Subcutaneous abdominal adipose tissue (tissue), 5 donors: Measurements from ENCODE around the gene ECM2.

Experiments
- H3K27ac ChIP-seq: one replicate; pipeline ENCODE4 v1.7.0; 2013; ENCODE audit warnings: low read depth, mild to moderate bottlenecking, inconsistent platforms, low read length, moderate library complexity
- H3K27me3 ChIP-seq, 5 donors: one replicate each; pipeline ENCODE4 v1.7.0; 2013; ENCODE audit warnings: low read length in 5 of 5, inconsistent platforms in 1 of 5; ENCODE audit not compliant: control insufficient read depth in 5 of 5, insufficient read depth in 4 of 5
- H3K36me3 ChIP-seq, 5 donors: one replicate each; pipeline ENCODE4 v1.7.0; 2013; ENCODE audit warnings: low read length in 5 of 5; ENCODE audit not compliant: control insufficient read depth in 5 of 5, insufficient read depth in 5 of 5
- H3K4me1 ChIP-seq, 5 donors: one replicate each; pipeline ENCODE4 v1.7.0; 2013; ENCODE audit warnings: low read length in 5 of 5, mild to moderate bottlenecking in 3 of 5, moderate library complexity in 1 of 5; ENCODE audit not compliant: control insufficient read depth in 5 of 5, insufficient read depth in 5 of 5
- H3K4me3 ChIP-seq, 5 donors: one replicate each; pipeline ENCODE4 v1.7.0; 2013; ENCODE audit warnings: low read length in 5 of 5, low read depth in 1 of 5
- H3K9ac ChIP-seq, 5 donors: one replicate each; pipeline ENCODE4 v1.7.0; 2013; ENCODE audit warnings: low read length in 5 of 5, mild to moderate bottlenecking in 4 of 5, moderate library complexity in 3 of 5
- H3K9me3 ChIP-seq, 5 donors: one replicate each; pipeline ENCODE4 v1.7.0; 2013; ENCODE audit warnings: low read length in 5 of 5; ENCODE audit not compliant: control insufficient read depth in 5 of 5
- donor health status: healthy.
- donor health status: healthy.
- donor health status: healthy.
- donor health status: healthy.
- donor health status: healthy.

The ECM2 gene

GRCh38 chr9:92528522-92528849 is 7.3 kb downstream of the ECM2 start:
- Histone ChIP-seq H3K27ac (peak overlapping the region; percentile 49), H3K36me3 (peaks cover 0 to 3% (median 0%) of the 10 kb centered on the region in 5 donors), H3K9ac (no peak overlapping the region), H3K4me3 (no peak overlapping the region), H3K4me1 (peaks cover 0 to 11% (median 4%) of the 10 kb centered on the region in 5 donors), H3K27me3 (no peaks in the 10 kb centered on the region), H3K9me3 (peaks cover 0 to 16% (median 2%) of the 10 kb centered on the region in 5 donors)

- Histone ChIP-seq H3K9me3 (peaks cover 0 to 16% (median 2%) of the 10 kb centered on the region in 5 donors), H3K27me3 (no peaks in the 10 kb centered on the region), H3K4me3 (no peak overlapping the region), H3K9ac (no peak overlapping the region), H3K36me3 (peaks cover 0 to 3% (median 0%) of the 10 kb centered on the region in 5 donors), H3K4me1 (peaks cover 0 to 11% (median 4%) of the 10 kb centered on the region in 5 donors), H3K27ac (peak overlapping the region; percentile 49)
These were observed 7.8 kb downstream of the ECM2 start for GRCh38 chr9:92527832-92528521.

GRCh38 chr9:92527291-92527828 is 8.4 kb downstream of the ECM2 start:
- no peak overlapping the region for H3K27ac ChIP-seq
- H3K36me3 ChIP-seq: peaks cover 0 to 3% (median 0%) of the 10 kb centered on the region in 5 donors
- H3K4me3 ChIP-seq: no peak overlapping the region
- H3K9me3 ChIP-seq: peaks cover 0 to 16% (median 2%) of the 10 kb centered on the region in 5 donors
- no peaks in the 10 kb centered on the region for H3K27me3 ChIP-seq
- peaks cover 0 to 11% (median 4%) of the 10 kb centered on the region in 5 donors for H3K4me1 ChIP-seq
- H3K9ac ChIP-seq: no peak overlapping the region

GRCh38 chr9:92525306-92525705 is 10.5 kb downstream of the ECM2 start:
- H3K4me1 ChIP-seq: peaks cover 0 to 11% (median 4%) of the 10 kb centered on the region in 5 donors
- no peaks in the 10 kb centered on the region for H3K27me3 ChIP-seq
- H3K4me3 ChIP-seq: no peak overlapping the region
- H3K9me3 ChIP-seq: peaks cover 0 to 4% (median 0%) of the 10 kb centered on the region in 5 donors
- H3K36me3 ChIP-seq: peaks cover 0 to 5% (median 3%) of the 10 kb centered on the region in 5 donors
- no peak overlapping the region for H3K27ac ChIP-seq
- H3K9ac ChIP-seq: no peak overlapping the region

- Histone ChIP-seq H3K9me3 (peaks cover 0 to under 1% (median 0%) of the 10 kb centered on the region in 5 donors), H3K27ac (no peak overlapping the region), H3K9ac (no peak overlapping the region), H3K4me1 (peaks cover 0 to 11% (median 4%) of the 10 kb centered on the region in 5 donors), H3K4me3 (no peak overlapping the region), H3K27me3 (no peaks in the 10 kb centered on the region), H3K36me3 (peaks cover 0 to 8% (median 7%) of the 10 kb centered on the region in 5 donors)
These were observed 10.9 kb downstream of the ECM2 start for GRCh38 chr9:92524881-92525280.

- no peaks in the 10 kb centered on the region for H3K9me3 ChIP-seq
- H3K4me3 ChIP-seq: no peak overlapping the region
- H3K36me3 ChIP-seq: peaks cover 0 to 20% (median 13%) of the 10 kb centered on the region in 5 donors
- H3K4me1 ChIP-seq: peaks cover 0 to 7% (median 3%) of the 10 kb centered on the region in 5 donors
- H3K27ac ChIP-seq: no peak overlapping the region
- no peak overlapping the region for H3K9ac ChIP-seq
- H3K27me3 ChIP-seq: no peaks in the 10 kb centered on the region
These were observed 12.5 kb downstream of the ECM2 start for GRCh38 chr9:92522983-92523970.

GRCh38 chr9:92520837-92521236 is 15.0 kb downstream of the ECM2 start:
- Histone ChIP-seq H3K9me3 (no peaks in the 10 kb centered on the region), H3K4me3 (no peak overlapping the region), H3K27ac (no peak overlapping the region), H3K9ac (no peak overlapping the region), H3K27me3 (no peaks in the 10 kb centered on the region), H3K4me1 (no peaks in the 10 kb centered on the region), H3K36me3 (peaks cover 11 to 36% (median 30%) of the 10 kb centered on the region in 5 donors)

- Histone ChIP-seq H3K4me1 (no peaks in the 10 kb centered on the region), H3K27ac (no peak overlapping the region), H3K4me3 (no peak overlapping the region), H3K27me3 (no peaks in the 10 kb centered on the region), H3K36me3 (peaks cover 14 to 56% (median 47%) of the 10 kb centered on the region in 5 donors), H3K9me3 (no peaks in the 10 kb centered on the region), H3K9ac (no peak overlapping the region)
These were observed 17.6 kb downstream of the ECM2 start for GRCh38 chr9:92518199-92518598.

- no peaks in the 10 kb centered on the region for H3K27me3 ChIP-seq
- H3K4me1 ChIP-seq: no peaks in the 10 kb centered on the region
- H3K27ac ChIP-seq: no peak overlapping the region
- H3K36me3 ChIP-seq: peaks cover 14 to 63% (median 58%) of the 10 kb centered on the region in 5 donors
- H3K9ac ChIP-seq: no peak overlapping the region
- H3K4me3 ChIP-seq: no peak overlapping the region
- no peaks in the 10 kb centered on the region for H3K9me3 ChIP-seq
These were observed 18.7 kb downstream of the ECM2 start for GRCh38 chr9:92517046-92517445.
